ENCODE data around the gene TRIM60. TPM values are rescaled to one million over a fixed set of nuclear protein-coding genes. Genes with fewer than 3 reads are reported as not detected.

The TRIM60 gene
- total and polyA plus RNA-seq, 2 of the 13 experiments (the other 11 are each of a cell fraction or from before 2014, with no cell fraction given) = not detected

- TF ChIP-seq ZHX1 (CRISPR knock-in tag; IDR thresholded peaks at IDR 0.05; ENCODE audit: low read depth) (no peak), ZNF430 (CRISPR knock-in tag; IDR thresholded peaks at IDR 0.05) (no peak), ATF7-NPFF (CRISPR knock-in tag; IDR thresholded peaks at IDR 0.05; ENCODE audit: low read depth) (no peak)
Measured at GRCh38 chr4:165052627-165053026, 20.8 kb downstream of the TRIM60 start (continued).

- no peak within 1 kb of the TSS for H3K4me2 ChIP-seq (ENCODE audit: low read depth, low read length)
- WGBS (ENCODE audit: low lambda C conversion rate) = 35% methylated on average over 2 of the region's 6 CpGs
- H3K9me3 ChIP-seq (ENCODE audit: low read length) = no peaks in the 10 kb centered on the region
- no peaks in the 10 kb centered on the region for H3K79me2 ChIP-seq (ENCODE audit: insufficient read depth, low read length)
- no peaks in the 10 kb centered on the region; a peak in 1 of 5 replicates for H3K27me3 ChIP-seq (ENCODE audit: control insufficient read depth in 1 of 2, insufficient read depth in 2 of 2, low read length in 2 of 2)
- ChIA-PET POLR2A (no interaction called here), CTCF (ENCODE audit: low intra/inter-chr PET ratio, low total read pairs) (no interaction called here)
- H2AFZ ChIP-seq (ENCODE audit: low read length) = no peak within 1 kb of the TSS
- FAIRE-seq (no peak), ATAC-seq (no peak; the same call in 1 of the 3 replicates), DNase-seq (ENCODE audit: low spot score) (no peak)
- in situ Hi-C loops (cut with HindIII; ENCODE audit: extremely low pct_ligation_motif_present, low pct_unique_long_range_greater_than_20kb) = no loop called here
- no peak within 1 kb of the TSS for H3K4me3 ChIP-seq (replicated peaks in 1 of 3; ENCODE audit: insufficient read depth in 1 of 3, low read depth in 2 of 3, low read length in 3 of 3)
- H3K4me1 ChIP-seq (ENCODE audit: insufficient read depth, low read length) = no peaks in the 10 kb centered on the region
- no TSS peak for BruUV-seq (replicated peaks)
- no peaks in the 10 kb centered on the region for H4K20me1 ChIP-seq (ENCODE audit: insufficient read depth, low read length)
- H3K27ac ChIP-seq (ENCODE audit: extremely low read length, insufficient read depth, low read length) = no peak within 1 kb of the TSS
- H3K9ac ChIP-seq (ENCODE audit: insufficient read depth, low read depth, low read length) = no peak within 1 kb of the TSS
- intact Hi-C loops (cut with micrococcal nuclease; ENCODE audit: unreplicated experiment) = no loop called here
- H3K36me3 ChIP-seq (replicated peaks in 1 of 2; ENCODE audit: control insufficient read depth in 1 of 2, insufficient read depth in 2 of 2, low read length in 2 of 2) = no peaks in the 10 kb centered on the region
- TF ChIP-seq KLF11 (CRISPR knock-in tag; IDR thresholded peaks at IDR 0.05) (no peak), ZHX2 (IDR thresholded peaks at IDR 0.05; ENCODE audit: low read depth) (no peak), ZHX2 (CRISPR knock-in tag; IDR thresholded peaks at IDR 0.05; ENCODE audit: borderline replicate concordance) (no peak), ZNF720 (CRISPR knock-in tag; IDR thresholded peaks at IDR 0.05) (no peak), NFYC (CRISPR knock-in tag; IDR thresholded peaks at IDR 0.05) (no peak), CEBPB (IDR thresholded peaks at IDR 0.05; ENCODE audit: borderline replicate concordance, low read depth, low read length) (no peak), ZSCAN9 (CRISPR knock-in tag; IDR thresholded peaks at IDR 0.05; ENCODE audit: borderline replicate concordance) (no peak), AHR (CRISPR knock-in tag; IDR thresholded peaks at IDR 0.05) (no peak), RAD51 (IDR thresholded peaks at IDR 0.05; ENCODE audit: borderline replicate concordance) (no peak)
Measured at GRCh38 chr4:165053645-165054044, 21.8 kb downstream of the TRIM60 start, which contains the start of gene TRIM75. Gene TRIM75 (plus strand): TSS chr4:165053866. CDS start chr4:165059148, 5,282 bp downstream.
